Panc1 (cell line): Measurements from ENCODE around the gene UBR3. TPM values are rescaled to one million over a fixed set of nuclear protein-coding genes. Genes with fewer than 3 reads are reported as not detected.

Source experiments
- ATAC-seq: fragments of 200-7000 bp; cut with Tn5 transposase; 2 replicates; pipeline ENCODE4 v1.9.1; 2020; ENCODE audit warnings: mild to moderate bottlenecking, moderate library complexity
- BruUV-seq: library from RNA; stranded (reverse); fragments of 400-500 nt; replicated peaks from 2 replicates; lab custom pipeline; 2021; lab: Mats Ljungman, UMichigan
- CTCF ChIA-PET: fragments of 300-600 bp; sonication (Branson Sonifier 250); formaldehyde crosslinking; loops from one replicate; lab custom pipeline; 2022; ENCODE audit warnings: antibody characterized with exemption; lab: Charles Lee
- POLR2A ChIA-PET: fragments of 300-600 bp; sonication (Branson Sonifier 250); formaldehyde crosslinking; loops from one replicate; lab custom pipeline; 2022; ENCODE audit warnings: antibody characterized with exemption; lab: Charles Lee
- DNase-seq: peaks from one replicate; pipeline ENCODE4 v3.0.0-alpha.2; 2010; ENCODE audit warnings: low read depth, low spot score
- H3K27ac ChIP-seq: 2 replicates; pipeline ENCODE4 v1.5.1; 2011; ENCODE audit warnings: mild to moderate bottlenecking, low read length, inconsistent platforms
- H3K27me3 ChIP-seq: fragments of 200-500 bp; sonication (Bioruptor generic); 2 replicates; pipeline ENCODE4 v1.6.0; 2014; ENCODE audit warnings: low read length, inconsistent platforms; ENCODE audit not compliant: control insufficient read depth, insufficient read depth
- H3K36me3 ChIP-seq: fragments of 200-500 bp; sonication (Bioruptor generic); 2 replicates; pipeline ENCODE4 v1.5.1; 2014; ENCODE audit warnings: inconsistent platforms, mild to moderate bottlenecking, low read length, moderate library complexity; ENCODE audit not compliant: control insufficient read depth, insufficient read depth
- H3K4me1 ChIP-seq: 2 replicates; pipeline ENCODE4 v1.5.1; 2011; ENCODE audit warnings: inconsistent platforms, mild to moderate bottlenecking, low read length, moderate library complexity; ENCODE audit not compliant: control insufficient read depth, insufficient read depth
- H3K4me3 ChIP-seq, 2 experiments: 2 replicates each; pipeline ENCODE4 v1.5.1; 2011 to 2012; ENCODE audit warnings: low read depth in 2 of 2, low read length in 2 of 2, mild to moderate bottlenecking in 2 of 2, inconsistent platforms in 1 of 2, moderate library complexity in 1 of 2
- H3K9me3 ChIP-seq: fragments of 200-500 bp; sonication (Bioruptor generic); 2 replicates; pipeline ENCODE4 v1.5.1; 2014; ENCODE audit warnings: low read depth, mild to moderate bottlenecking, inconsistent platforms, low read length, moderate library complexity; ENCODE audit not compliant: control insufficient read depth, insufficient read depth
- CTCF ChIP-seq: fragments of 450-650 bp; IDR thresholded peaks from 2 replicates; pipeline ENCODE4 v1.5.1; 2017; ENCODE audit warnings: mild to moderate bottlenecking
- POLR2AphosphoS5 ChIP-seq: IDR thresholded peaks from 2 replicates; pipeline ENCODE4 v1.6.1; 2012; ENCODE audit warnings: mild to moderate bottlenecking, low read depth, low read length, moderate library complexity
- REST ChIP-seq, 2 experiments: IDR thresholded peaks; 2 replicates each; pipeline ENCODE4 v1.6.1; 2011 to 2012; ENCODE audit warnings: low read depth in 2 of 2, control low read depth in 1 of 2, low read length in 1 of 2, mild to moderate bottlenecking in 1 of 2, moderate library complexity in 1 of 2; ENCODE audit not compliant: insufficient read depth in 1 of 2
- SIN3A ChIP-seq: IDR thresholded peaks from 2 replicates; pipeline ENCODE4 v1.6.1; 2012; ENCODE audit warnings: low read depth, mild to moderate bottlenecking, low read length, moderate library complexity, borderline replicate concordance; ENCODE audit not compliant: insufficient read depth
- TCF7L2 ChIP-seq: IDR thresholded peaks from 2 replicates; pipeline ENCODE4 v1.6.1; 2011; ENCODE audit warnings: mild to moderate bottlenecking, low read depth, low read length, inconsistent platforms
- in situ Hi-C: cut with HindIII; loops from 2 replicates; pipeline ENCODE4 v1.10.0; 2016; ENCODE audit warnings: low sequenced_read_pairs, low pct_unique_long_range_greater_than_20kb
- intact Hi-C: fragments of 100-400 bp; cut with micrococcal nuclease; formaldehyde crosslinking; loops from one replicate; pipeline ENCODE4 v1.10.0; 2022; ENCODE audit not compliant: unreplicated experiment
- total RNA-seq: library from RNA; stranded (reverse); gene quantifications from one replicate; pipeline ENCODE4 v1.2.1, GENCODE V29; 2021; ENCODE audit not compliant: unreplicated experiment

Gene UBR3
- total RNA-seq, 1 experiment from 2014 or later, result 27.9 TPM

GRCh38 chr2:170077830-170078569 is 250.7 kb downstream of the UBR3 start:
- no peak for DNase-seq
- in situ Hi-C loops, result no loop called here
- ChIA-PET POLR2A (no interaction called here), CTCF (no interaction called here)
- no peaks in the 10 kb centered on the region for H3K9me3 ChIP-seq
- peaks cover 5% of the 10 kb centered on the region; the same call in 1 of the 2 replicates for H3K36me3 ChIP-seq
- TF ChIP-seq TCF7L2 (no peak), CTCF (no peak), REST (IDR thresholded peaks at IDR 0.05; ENCODE audit: insufficient read depth in 1 of 2, low read depth in 2 of 2, low read length in 1 of 2) (no peak), SIN3A (no peak), POLR2AphosphoS5 (no peak)
- H3K27me3 ChIP-seq, result no peaks in the 10 kb centered on the region
- no peak overlapping the region for H3K4me3 ChIP-seq
- intact Hi-C loops, result no loop called here
- no peak for ATAC-seq
- H3K4me1 ChIP-seq, result no peaks in the 10 kb centered on the region
- BruUV-seq, result no TSS peak
- no peak overlapping the region for H3K27ac ChIP-seq

- Histone ChIP-seq H3K4me3 (no peak overlapping the region), H3K4me1 (no peaks in the 10 kb centered on the region), H3K9me3 (no peaks in the 10 kb centered on the region), H3K36me3 (peaks cover 5% of the 10 kb centered on the region; the same call in 1 of the 2 replicates), H3K27me3 (no peaks in the 10 kb centered on the region), H3K27ac (no peak overlapping the region; the same call in 1 of the 2 replicates)
- ChIA-PET POLR2A (no interaction called here), CTCF (no interaction called here)
- no peak for TF ChIP-seq CTCF
- TF ChIP-seq POLR2AphosphoS5, result no peak
- no peak for TF ChIP-seq REST (IDR thresholded peaks at IDR 0.05; ENCODE audit: insufficient read depth in 1 of 2, low read depth in 2 of 2, low read length in 1 of 2)
- no peak for TF ChIP-seq TCF7L2
- TF ChIP-seq SIN3A, result no peak
- no TSS peak for BruUV-seq
- in situ Hi-C loops (no loop called here), intact Hi-C loops (no loop called here)
- no peak for DNase-seq
- no peak for ATAC-seq
These were observed 257.7 kb downstream of the UBR3 start for GRCh38 chr2:170084820-170085491.
